Measurements from ENCODE around the gene TMEM259. TPM values are rescaled to one million over a fixed set of nuclear protein-coding genes. Genes with fewer than 3 reads are reported as not detected.
A peak's percentile ranks its signal among the peaks of the same experiment; 100 is the strongest.

TMEM259 gene
- total and polyA plus RNA-seq, 7 experiments from 2014 or later: 40.7 to 347 (median 302) TPM

- Histone ChIP-seq H3K27ac (ENCODE audit: low read depth, low read length) (no peak overlapping the region), H3K36me3 (ENCODE audit: control insufficient read depth in 2 of 3, insufficient read depth in 3 of 3, low read length in 3 of 3) (peaks cover 14 to 40% (median 18%) of the 10 kb centered on the region in 3 experiments), H3K9me3 (ENCODE audit: control insufficient read depth in 2 of 3, low read length in 3 of 3) (no peaks in the 10 kb centered on the region), H3K4me1 (ENCODE audit: control insufficient read depth in 2 of 2, insufficient read depth in 2 of 2, low read length in 2 of 2) (peaks cover 32 to 43% of the 10 kb centered on the region in 2 donors), H3K27me3 (ENCODE audit: control insufficient read depth in 2 of 2, insufficient read depth in 2 of 2, low read length in 2 of 2) (no peaks in the 10 kb centered on the region), H3K4me3 (ENCODE audit: low read length) (no peak overlapping the region)
- Mint-ChIP-seq H3K27me3 (no peaks in the 10 kb centered on the region), H3K36me3 (peaks cover 6 to 42% (median 14%) of the 10 kb centered on the region in 5 donors), H3K9me3 (peaks cover 0 to 2% (median 0%) of the 10 kb centered on the region in 11 donors), H3K27ac (peak overlapping the region in 8 of 9 donors; percentile 66 to 98 (median 94)), H3K4me1 (peaks cover 35 to 71% (median 64%) of the 10 kb centered on the region in 7 donors), H3K4me3 (peak overlapping the region in 5 of 10 donors; percentile 12 to 98 (median 44))
- CTCF ChIA-PET: interaction anchor here (0.7 kb wide), 1 partner anchor 16 kb away, joined by 4 read pairs; no protein-coding TSS in a partner anchor
- ATAC-seq (no peak), DNase-seq (peak in 2 of 9 donors; percentile 5 to 26)
- POLR2A ChIA-PET: interaction anchor here (0.7 to 9.4 kb wide), 5 partner anchors 9 to 52 kb away, joined by 3 to 342 read pairs (median 136); partner anchors contain the start of genes ARHGAP45, CNN2, RNU6-2 and TMEM259
- intact Hi-C loops (cut with micrococcal nuclease): loop anchor here in 1 of 2 donors (5.0 kb wide), 1 partner anchor 41 kb away; no protein-coding TSS in a partner anchor
Measured at GRCh38 chr19:1035998-1036621, 15.2 kb upstream of the TMEM259 start.

- intact Hi-C loops (cut with micrococcal nuclease): no loop called here
- Mint-ChIP-seq H3K9me3 (peaks cover 0 to 5% (median 0%) of the 10 kb centered on the region in 11 donors), H3K27ac (peak overlapping the region in 7 of 9 donors; percentile 17 to 96 (median 80)), H3K4me3 (peak overlapping the region in 5 of 10 donors; percentile 29 to 73 (median 48)), H3K36me3 (peaks cover 0 to 34% (median 9%) of the 10 kb centered on the region in 5 donors), H3K27me3 (no peaks in the 10 kb centered on the region), H3K4me1 (peaks cover 13 to 60% (median 41%) of the 10 kb centered on the region in 7 donors)
- POLR2A ChIA-PET: interaction anchor here (1.0 to 18.2 kb wide), 9 partner anchors 7 to 237 kb away, joined by 3 to 495 read pairs (median 6); partner anchors contain the start of genes ABCA7, ARHGAP45 and RNU6-2
- Histone ChIP-seq H3K27me3 (ENCODE audit: control insufficient read depth in 2 of 2, insufficient read depth in 2 of 2, low read length in 2 of 2) (no peaks in the 10 kb centered on the region), H3K4me1 (ENCODE audit: control insufficient read depth in 2 of 2, insufficient read depth in 2 of 2, low read length in 2 of 2) (peaks cover 30 to 34% of the 10 kb centered on the region in 2 donors), H3K4me3 (ENCODE audit: low read length) (no peak overlapping the region), H3K27ac (ENCODE audit: low read depth, low read length) (peak overlapping the region; percentile 35), H3K9me3 (ENCODE audit: control insufficient read depth in 2 of 3, low read length in 3 of 3) (no peaks in the 10 kb centered on the region), H3K36me3 (ENCODE audit: control insufficient read depth in 2 of 3, insufficient read depth in 3 of 3, low read length in 3 of 3) (peaks cover 13 to 44% (median 21%) of the 10 kb centered on the region in 3 experiments)
- DNase-seq: no peak
- no peak for ATAC-seq
- CTCF ChIA-PET: interaction anchor here (0.6 to 2.2 kb wide), 3 partner anchors 53 to 170 kb away, joined by 3 to 12 read pairs (median 4); no protein-coding TSS in a partner anchor
Measured at GRCh38 chr19:1032264-1032867, 11.4 kb upstream of the TMEM259 start.

GRCh38 chr19:1028062-1028926 lies 7.4 kb upstream of the TMEM259 start:
- Histone ChIP-seq H3K4me1 (ENCODE audit: control insufficient read depth in 2 of 2, insufficient read depth in 2 of 2, low read length in 2 of 2) (peaks cover 30 to 35% of the 10 kb centered on the region in 2 donors), H3K27ac (ENCODE audit: low read depth, low read length) (peak overlapping the region; percentile 85), H3K36me3 (ENCODE audit: control insufficient read depth in 2 of 3, insufficient read depth in 3 of 3, low read length in 3 of 3) (peaks cover 12 to 33% (median 14%) of the 10 kb centered on the region in 3 experiments), H3K9me3 (ENCODE audit: control insufficient read depth in 2 of 3, low read length in 3 of 3) (no peaks in the 10 kb centered on the region), H3K4me3 (ENCODE audit: low read length) (peak overlapping the region; percentile 99), H3K27me3 (ENCODE audit: control insufficient read depth in 2 of 2, insufficient read depth in 2 of 2, low read length in 2 of 2) (no peaks in the 10 kb centered on the region)
- peaks cover 0 to 5% (median 0%) of the 10 kb centered on the region in 11 donors for H3K9me3 Mint-ChIP-seq
- ChIA-PET CTCF (interaction anchor here (0.8 to 2.9 kb wide), 3 partner anchors 12 to 151 kb away, joined by 3 to 13 read pairs (median 10); partner anchors contain the start of gene ABCA7), POLR2A (interaction anchor here (0.7 to 18.2 kb wide), 17 partner anchors 8 to 241 kb away, joined by 3 to 495 read pairs (median 7); partner anchors contain the start of genes ABCA7, ARHGAP45, CIRBP and RNU6-2)
- peaks cover 0 to 2% (median 0%) of the 10 kb centered on the region in 5 donors for H3K27me3 Mint-ChIP-seq
- H3K27ac Mint-ChIP-seq: peak overlapping the region; percentile 83 to 96 (median 92)
- peaks cover 0 to 20% (median 5%) of the 10 kb centered on the region in 5 donors for H3K36me3 Mint-ChIP-seq
- intact Hi-C loops (cut with micrococcal nuclease): loop anchor here (1.0 to 10.0 kb wide), 3 partner anchors 12 to 377 kb away; partner anchors contain the start of genes ABCA7 (in 2 of the 2), ARHGAP45 (in 1 of the 2), DAZAP1 (in 1 of the 2) and GAMT (in 1 of the 2)
- H3K4me3 Mint-ChIP-seq: peak overlapping the region; percentile 87 to 99 (median 96)
- peak in 8 of 9 donors; percentile 64 to 77 (median 74) for DNase-seq
- H3K4me1 Mint-ChIP-seq: peaks cover 6 to 49% (median 34%) of the 10 kb centered on the region in 7 donors
- ATAC-seq: peak; percentile 46

- Histone ChIP-seq H3K4me3 (ENCODE audit: low read length) (peak overlapping the region; percentile 99), H3K27ac (ENCODE audit: low read depth, low read length) (peak overlapping the region; percentile 85), H3K9me3 (ENCODE audit: control insufficient read depth in 2 of 3, low read length in 3 of 3) (no peaks in the 10 kb centered on the region), H3K27me3 (ENCODE audit: control insufficient read depth in 2 of 2, insufficient read depth in 2 of 2, low read length in 2 of 2) (no peaks in the 10 kb centered on the region), H3K36me3 (ENCODE audit: control insufficient read depth in 2 of 3, insufficient read depth in 3 of 3, low read length in 3 of 3) (peaks cover 7 to 27% (median 13%) of the 10 kb centered on the region in 3 experiments), H3K4me1 (ENCODE audit: control insufficient read depth in 2 of 2, insufficient read depth in 2 of 2, low read length in 2 of 2) (peaks cover 30 to 31% of the 10 kb centered on the region in 2 donors)
- CTCF ChIA-PET: interaction anchor here (2.4 to 2.9 kb wide), 2 partner anchors 13 to 48 kb away, joined by 10 to 13 read pairs; partner anchors contain the start of gene ABCA7
- peaks cover 0 to 2% (median 0%) of the 10 kb centered on the region in 5 donors for H3K27me3 Mint-ChIP-seq
- H3K4me1 Mint-ChIP-seq: peaks cover 6 to 42% (median 28%) of the 10 kb centered on the region in 7 donors
- peaks cover 0 to 17% (median 5%) of the 10 kb centered on the region in 5 donors for H3K36me3 Mint-ChIP-seq
- H3K9me3 Mint-ChIP-seq: peaks cover 0 to 5% (median 0%) of the 10 kb centered on the region in 11 donors
- POLR2A ChIA-PET: interaction anchor here (0.6 to 18.2 kb wide), 16 partner anchors 10 to 242 kb away, joined by 3 to 495 read pairs (median 7); partner anchors contain the start of genes ABCA7, ARHGAP45, CIRBP and WDR18
- intact Hi-C loops (cut with micrococcal nuclease): loop anchor here (1.0 to 10.0 kb wide), 3 partner anchors 13 to 377 kb away; partner anchors contain the start of genes ABCA7 (in 2 of the 2), ARHGAP45 (in 1 of the 2), DAZAP1 (in 1 of the 2) and GAMT (in 1 of the 2)
- peak overlapping the region; percentile 83 to 98 (median 94) for H3K27ac Mint-ChIP-seq
- peak overlapping the region; percentile 93 to 99 (median 97) for H3K4me3 Mint-ChIP-seq
- DNase-seq (no peak), ATAC-seq (no peak)
Measured at GRCh38 chr19:1027650-1028061, 6.7 kb upstream of the TMEM259 start.

- Mint-ChIP-seq H3K27ac (peak overlapping the region; percentile 88 to 98 (median 94)), H3K36me3 (peaks cover 0 to 11% (median 5%) of the 10 kb centered on the region in 5 donors), H3K27me3 (peaks cover 0 to 2% (median 0%) of the 10 kb centered on the region in 5 donors), H3K9me3 (peaks cover 0 to 5% (median 0%) of the 10 kb centered on the region in 11 donors), H3K4me3 (peak overlapping the region; percentile 93 to 99 (median 97)), H3K4me1 (peaks cover under 1 to 36% (median 22%) of the 10 kb centered on the region in 7 donors)
- intact Hi-C loops (cut with micrococcal nuclease): loop anchor here (5.0 to 10.0 kb wide), 2 partner anchors 40 to 378 kb away; partner anchors contain the start of genes ARHGAP45 (in 1 of the 2), DAZAP1 (in 1 of the 2) and GAMT (in 1 of the 2)
- H3K4me3 ChIP-seq (ENCODE audit: low read length): peak overlapping the region; percentile 99
- peaks cover under 1 to 21% (median 7%) of the 10 kb centered on the region in 3 experiments for H3K36me3 ChIP-seq (ENCODE audit: control insufficient read depth in 2 of 3, insufficient read depth in 3 of 3, low read length in 3 of 3)
- POLR2A ChIA-PET: interaction anchor here (0.6 to 18.2 kb wide), 21 partner anchors 10 to 242 kb away, joined by 3 to 495 read pairs (median 5); partner anchors contain the start of genes ABCA7, ARHGAP45, CIRBP and WDR18
- peak in 5 of 9 donors; percentile 37 to 49 (median 41) for DNase-seq
- ATAC-seq: no peak
- H3K4me1 ChIP-seq (ENCODE audit: control insufficient read depth in 2 of 2, insufficient read depth in 2 of 2, low read length in 2 of 2): peaks cover 24 to 27% of the 10 kb centered on the region in 2 donors
- H3K9me3 ChIP-seq (ENCODE audit: control insufficient read depth in 2 of 3, low read length in 3 of 3): no peaks in the 10 kb centered on the region
- no peaks in the 10 kb centered on the region for H3K27me3 ChIP-seq (ENCODE audit: control insufficient read depth in 2 of 2, insufficient read depth in 2 of 2, low read length in 2 of 2)
- H3K27ac ChIP-seq (ENCODE audit: low read depth, low read length): peak overlapping the region; percentile 85
- CTCF ChIA-PET: interaction anchor here (1.4 to 2.4 kb wide), 2 partner anchors 13 kb away, joined by 5 to 13 read pairs; partner anchors contain the start of gene ABCA7
Measured at GRCh38 chr19:1026783-1027649, 6.1 kb upstream of the TMEM259 start.

All from naive thymus-derived CD4-positive, alpha-beta T cell (primary cell).